IPS DF 6.9 (cell line): ENCODE measurements around the gene C5orf15.
"Not testable (repeated sequence)": the region's sequence is repeated elsewhere in the genome, so short reads cannot be mapped to it uniquely, and the experiment has no call there.

Source experiments
- DNase-seq: peaks from one replicate; pipeline ENCODE4 v3.0.0-alpha.2; 2013; ENCODE audit warnings: low read depth, low spot score
- H3K27ac ChIP-seq: one replicate; pipeline ENCODE4 v1.5.1; 2013; ENCODE audit warnings: low read length, control low read depth
- H3K27me3 ChIP-seq: 2 replicates; pipeline ENCODE4 v1.6.1; 2013; ENCODE audit warnings: mild to moderate bottlenecking, low read length; ENCODE audit not compliant: control insufficient read depth, insufficient read depth
- H3K36me3 ChIP-seq: 2 replicates; pipeline ENCODE4 v1.6.1; 2013; ENCODE audit warnings: low read length; ENCODE audit not compliant: control insufficient read depth, insufficient read depth
- H3K4me1 ChIP-seq: 2 replicates; pipeline ENCODE4 v1.6.1; 2013; ENCODE audit warnings: low read length; ENCODE audit not compliant: control insufficient read depth, insufficient read depth
- H3K4me3 ChIP-seq: 2 replicates; pipeline ENCODE4 v1.5.1; 2013; ENCODE audit warnings: mild to moderate bottlenecking, low read length
- H3K9me3 ChIP-seq: 2 replicates; pipeline ENCODE4 v1.6.1; 2013; ENCODE audit warnings: low read length, inconsistent platforms; ENCODE audit not compliant: control insufficient read depth, insufficient read depth
- WGBS: extraction: QIAGEN DNeasy Blood & Tissue Kit; methylation state at CpG from one replicate; pipeline ENCODE4 v1.1.7; 2013; ENCODE audit warnings: mixed read lengths, missing lambda C conversion rate; ENCODE audit not compliant: insufficient read length, insufficient coverage; 5-methylcytosine and 5-hydroxymethylcytosine counted together

C5orf15 gene

DNA sequence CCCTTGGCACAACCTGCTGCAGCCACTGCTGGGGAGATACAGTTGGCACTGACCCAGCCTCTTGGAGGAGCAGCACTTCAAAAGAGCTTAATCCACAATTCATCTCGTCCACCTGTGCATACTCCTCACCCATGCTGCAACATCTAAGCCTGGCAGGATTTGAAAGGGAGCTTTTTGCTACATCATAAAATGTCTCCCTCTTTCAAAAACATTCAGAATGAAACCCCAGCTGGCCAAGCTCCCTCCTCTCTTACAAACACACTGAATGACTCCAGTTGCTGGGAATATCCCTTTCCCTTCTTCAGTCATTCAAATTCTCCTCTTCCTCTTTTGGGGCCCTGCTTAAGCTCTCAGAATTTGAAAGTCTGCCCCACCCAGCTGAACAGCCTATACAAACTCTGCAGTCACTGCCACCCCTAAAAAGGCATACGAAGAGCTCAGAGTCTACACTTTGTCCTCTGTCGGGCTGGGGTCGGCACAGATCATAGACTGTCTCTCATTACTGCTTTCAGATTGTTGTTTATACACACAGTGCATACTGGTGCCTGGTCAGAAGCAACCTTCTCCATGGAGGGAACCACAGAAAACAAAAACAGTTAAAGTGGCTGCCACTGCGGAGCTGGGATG is 8.8 kb upstream of the C5orf15 start:
- DNase-seq, result no peak
- H3K9me3 ChIP-seq, result no peaks in the 10 kb centered on the region
- no peak overlapping the region for H3K27ac ChIP-seq
- no peaks in the 10 kb centered on the region for H3K27me3 ChIP-seq
- no peak overlapping the region for H3K4me3 ChIP-seq
- no CpG with 5 or more reads among the region's 5 CpGs for WGBS
- H3K4me1 ChIP-seq, result no peaks in the 10 kb centered on the region
- H3K36me3 ChIP-seq, result peaks cover 27% of the 10 kb centered on the region; the same call in 1 of the 2 replicates

DNA sequence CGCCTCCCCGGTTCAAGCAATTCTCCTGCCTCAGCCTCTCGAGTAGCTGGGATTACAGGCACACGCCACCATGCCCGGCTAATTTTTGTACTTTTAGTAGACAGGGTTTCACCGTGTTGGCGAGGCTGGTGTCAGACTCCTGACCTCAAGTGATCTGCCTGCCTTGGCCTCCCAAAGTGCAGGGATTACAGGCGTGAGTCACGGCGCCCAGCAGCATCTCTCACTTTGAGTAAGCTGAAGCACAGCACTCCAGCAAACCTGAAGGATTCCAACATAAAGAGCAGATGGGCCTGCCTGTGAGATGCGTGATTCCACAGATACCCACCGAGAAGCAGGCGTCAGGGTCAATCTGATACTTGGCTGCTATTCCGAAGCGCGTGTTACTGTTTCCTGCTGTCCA is 7.1 kb upstream of the C5orf15 start:
- not testable (repeated sequence) for DNase-seq, H3K9me3 ChIP-seq, H3K27ac ChIP-seq, H3K4me1 ChIP-seq, H3K27me3 ChIP-seq, H3K4me3 ChIP-seq
- peaks cover 23% of the 10 kb centered on the region; the same call in 1 of the 2 replicates for H3K36me3 ChIP-seq
- no CpG with 5 or more reads among the region's 16 CpGs for WGBS

- H3K36me3 ChIP-seq, result peaks cover 17% of the 10 kb centered on the region; the same call in 1 of the 2 replicates
- H3K9me3 ChIP-seq, result no peaks in the 10 kb centered on the region
- WGBS, result no CpG with 5 or more reads among the region's 6 CpGs
- no peaks in the 10 kb centered on the region for H3K4me1 ChIP-seq
- H3K27me3 ChIP-seq, result no peaks in the 10 kb centered on the region
- DNase-seq, result no peak
- H3K27ac ChIP-seq, result no peak overlapping the region
- no peak overlapping the region for H3K4me3 ChIP-seq
Observed at GRCh38 chr5:133974142-133974541, 5.7 kb upstream of the C5orf15 start.

DNA sequence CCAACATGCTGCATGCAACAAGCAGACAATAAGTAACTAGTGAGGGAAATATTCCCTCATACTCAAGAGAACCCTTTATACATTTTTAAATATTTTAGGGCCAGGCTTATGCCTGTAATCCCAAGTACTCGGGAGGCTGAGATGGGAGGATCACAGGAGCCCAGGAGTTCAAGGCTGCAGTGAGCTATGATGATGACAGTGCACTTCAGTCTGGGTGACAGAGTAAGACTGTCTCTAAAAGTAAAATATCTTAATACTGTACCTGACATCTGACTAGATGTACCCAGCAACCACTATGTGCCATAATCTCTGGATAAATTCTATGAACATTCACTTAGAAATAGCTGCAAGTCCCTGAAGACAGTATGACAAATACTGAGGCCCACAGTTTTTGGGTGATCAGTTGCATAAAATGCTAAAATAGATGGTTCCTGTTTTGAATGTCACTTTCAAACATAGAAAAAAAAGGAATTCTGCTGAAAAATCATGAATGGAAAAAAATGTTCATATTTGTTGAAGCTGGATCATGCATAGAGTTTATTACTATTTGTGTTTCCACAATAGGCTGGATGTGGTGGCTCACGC is 2.0 kb upstream of the C5orf15 start:
- no peaks in the 10 kb centered on the region for H3K4me1 ChIP-seq
- H3K27ac ChIP-seq, result no peak overlapping the region
- H3K36me3 ChIP-seq, result peaks cover 11% of the 10 kb centered on the region; the same call in 1 of the 2 replicates
- H3K9me3 ChIP-seq, result no peaks in the 10 kb centered on the region
- WGBS, result no CpG with 5 or more reads among the region's 2 CpGs
- H3K27me3 ChIP-seq, result no peaks in the 10 kb centered on the region
- DNase-seq, result no peak
- H3K4me3 ChIP-seq, result no peak overlapping the region

DNA sequence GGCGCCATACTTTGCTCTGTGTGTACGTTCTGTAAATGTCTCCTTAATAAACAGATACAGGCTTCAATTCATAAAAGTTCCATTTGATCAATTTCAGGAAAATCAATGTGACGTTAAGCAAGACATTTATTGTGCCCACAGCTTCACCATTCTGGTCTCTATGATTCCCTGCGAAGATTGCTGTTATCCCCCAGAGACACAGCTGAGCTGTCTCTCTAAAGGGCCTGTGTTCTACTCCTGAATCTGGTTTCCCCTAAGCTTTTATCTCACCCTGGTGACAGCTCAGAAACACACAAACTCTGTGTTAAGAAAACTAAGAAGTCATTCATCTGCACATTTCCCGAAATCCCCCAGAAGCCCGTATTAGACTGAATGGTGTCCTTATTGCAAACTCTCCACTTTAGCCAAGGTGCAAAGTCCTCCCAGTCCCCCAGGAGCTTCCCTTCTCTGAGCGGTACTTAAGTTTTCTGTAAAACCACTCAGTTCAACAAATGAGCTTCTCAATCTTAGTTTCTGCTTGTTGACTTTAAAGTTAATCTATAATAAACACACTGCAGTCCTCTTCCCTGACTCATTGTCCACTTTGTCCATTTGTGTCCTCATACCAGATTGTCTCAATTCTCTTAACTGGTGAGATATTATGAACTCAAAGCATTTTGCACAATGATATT is 1.4 kb upstream of the C5orf15 start:
- no peaks in the 10 kb centered on the region for H3K9me3 ChIP-seq
- no peaks in the 10 kb centered on the region for H3K4me1 ChIP-seq
- no peak overlapping the region for H3K4me3 ChIP-seq
- DNase-seq, result no peak
- WGBS, result no CpG with 5 or more reads among the region's 7 CpGs
- no peaks in the 10 kb centered on the region for H3K27me3 ChIP-seq
- peaks cover 10% of the 10 kb centered on the region; the same call in 1 of the 2 replicates for H3K36me3 ChIP-seq
- H3K27ac ChIP-seq, result no peak overlapping the region

DNA sequence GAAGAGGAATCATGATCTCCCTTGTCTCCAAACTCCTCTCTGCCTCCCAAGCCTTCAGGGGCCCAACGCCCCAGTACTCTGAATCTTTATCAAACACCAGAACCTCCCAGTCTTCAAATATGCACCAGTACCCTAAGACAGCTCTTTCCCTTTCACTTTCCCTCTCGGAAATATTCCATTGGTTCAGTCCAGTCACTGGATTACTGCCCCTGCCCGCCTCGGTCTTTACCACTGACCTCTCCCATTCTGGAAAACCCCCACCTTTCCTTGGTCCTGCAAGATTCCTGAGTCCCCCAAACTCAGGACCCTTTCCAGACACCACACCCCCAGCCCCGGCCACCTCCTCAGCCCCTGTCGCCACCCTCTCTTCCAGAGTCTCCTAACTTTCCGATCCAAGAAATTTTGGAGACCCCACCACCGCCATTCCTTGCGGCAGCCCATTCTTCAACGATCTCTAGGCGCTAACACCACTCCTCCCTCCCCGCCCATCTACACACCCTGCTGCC is 674 bp downstream of the C5orf15 start:
- H3K27me3 ChIP-seq, result no peaks in the 10 kb centered on the region
- no peaks in the 10 kb centered on the region for H3K4me1 ChIP-seq
- H3K4me3 ChIP-seq, result peak overlapping the region; percentile 74; the same call in 1 of the 2 replicates
- no peaks in the 10 kb centered on the region for H3K36me3 ChIP-seq
- no CpG with 5 or more reads among the region's 12 CpGs for WGBS
- no peaks in the 10 kb centered on the region for H3K9me3 ChIP-seq
- DNase-seq, result no peak
- H3K27ac ChIP-seq, result no peak overlapping the region

- no peaks in the 10 kb centered on the region for H3K36me3 ChIP-seq
- H3K9me3 ChIP-seq, result no peaks in the 10 kb centered on the region
- no CpG with 5 or more reads among the region's 5 CpGs for WGBS
- H3K4me3 ChIP-seq, result no peak overlapping the region
- no peaks in the 10 kb centered on the region for H3K4me1 ChIP-seq
- no peak overlapping the region for H3K27ac ChIP-seq
- no peak for DNase-seq
- H3K27me3 ChIP-seq, result no peaks in the 10 kb centered on the region
Observed at GRCh38 chr5:133967124-133967523, 1.3 kb downstream of the C5orf15 start.

DNA sequence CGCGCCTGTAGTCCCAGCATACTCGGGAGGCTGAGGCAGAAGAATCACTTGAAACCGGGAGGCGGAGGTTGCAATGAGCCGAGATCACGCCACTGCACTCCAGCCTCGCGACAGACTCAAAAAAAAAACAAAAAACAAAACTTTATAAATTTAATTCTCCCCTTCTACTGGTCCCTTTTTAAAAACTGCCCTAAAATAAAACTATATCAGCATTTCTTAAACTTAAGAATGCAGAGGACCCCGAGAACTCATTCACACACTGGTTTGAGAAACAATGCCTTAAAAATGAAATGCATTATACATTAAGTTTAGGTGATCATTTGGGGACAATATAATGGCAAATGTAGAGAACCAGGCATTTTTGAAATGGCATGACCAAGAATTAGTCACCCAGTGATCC is 2.3 kb downstream of the C5orf15 start:
- 100% methylated on average over 3 of the region's 10 CpGs for WGBS
- Histone ChIP-seq H3K36me3 (no peaks in the 10 kb centered on the region), H3K27me3 (no peaks in the 10 kb centered on the region), H3K4me1 (no peaks in the 10 kb centered on the region), H3K27ac (no peak overlapping the region), H3K9me3 (no peaks in the 10 kb centered on the region), H3K4me3 (no peak overlapping the region)
- DNase-seq, result no peak

DNA sequence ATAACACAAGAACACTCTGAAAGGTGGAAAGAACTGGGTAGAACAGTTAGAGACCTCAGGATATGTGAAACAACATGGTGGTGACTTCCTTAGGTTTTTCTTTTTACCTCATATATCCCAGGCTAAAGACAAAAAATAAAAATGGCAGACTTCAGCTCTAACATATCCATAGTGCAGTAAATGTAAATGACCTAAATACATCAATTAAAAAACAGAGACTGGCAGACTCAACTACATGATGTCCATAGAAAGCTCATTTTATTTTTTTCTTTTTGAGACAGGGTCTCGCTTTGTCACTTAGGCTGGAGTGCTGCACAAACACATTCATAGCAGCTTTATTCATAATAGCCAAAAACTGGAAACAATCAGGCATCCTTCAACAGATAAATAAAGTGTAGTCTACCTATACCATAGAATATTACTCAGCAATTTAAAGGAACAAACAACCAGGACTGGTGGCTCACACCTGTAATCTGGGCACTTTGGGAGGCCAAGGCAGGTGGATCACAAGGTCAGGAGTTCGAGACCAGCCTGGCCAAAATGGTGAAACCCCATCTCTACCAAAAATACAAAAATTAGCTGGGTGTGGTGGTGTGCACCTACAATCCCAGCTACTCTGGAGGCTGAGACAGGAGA is 4.8 kb downstream of the C5orf15 start:
- H3K27ac ChIP-seq, result no peak overlapping the region
- H3K4me3 ChIP-seq, result no peak overlapping the region
- WGBS, result no CpG with 5 or more reads among the region's 2 CpGs

DNA sequence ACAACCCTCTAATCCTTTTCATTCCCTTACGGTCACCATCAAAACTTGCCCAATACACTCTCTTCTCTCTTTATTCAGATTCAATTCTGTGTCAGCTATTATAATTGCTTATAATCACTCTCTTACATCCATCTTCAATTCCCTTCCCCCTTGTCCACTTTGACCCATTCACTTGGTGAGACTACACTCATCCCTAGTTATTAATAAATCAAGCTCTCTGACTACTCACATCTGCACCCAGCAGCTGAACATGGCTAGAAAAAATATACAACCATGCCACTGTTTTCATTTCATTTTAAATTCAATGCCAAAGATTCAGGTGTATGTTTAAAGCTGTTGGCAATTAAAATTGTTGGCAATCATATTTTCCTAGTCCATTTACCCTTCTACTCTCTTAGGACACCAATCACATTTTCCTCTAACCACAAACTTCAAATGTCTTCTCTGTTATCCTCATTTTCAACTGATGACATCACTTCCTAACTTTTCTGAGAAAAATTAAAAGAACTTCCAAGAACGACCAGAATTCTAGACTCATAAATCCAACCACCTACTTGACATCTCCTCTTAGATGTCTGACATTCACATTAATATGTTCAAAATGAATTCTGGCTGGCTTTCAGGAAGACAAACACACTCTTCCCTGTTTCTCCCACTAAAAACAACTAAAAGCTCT is 5.5 kb downstream of the C5orf15 start:
- Histone ChIP-seq H3K27me3 (no peaks in the 10 kb centered on the region), H3K9me3 (no peaks in the 10 kb centered on the region), H3K27ac (no peak overlapping the region), H3K4me3 (no peak overlapping the region), H3K4me1 (no peaks in the 10 kb centered on the region), H3K36me3 (no peaks in the 10 kb centered on the region)
- no peak for DNase-seq
- 100% methylated on average over 1 of the region's 2 CpGs for WGBS

More for the DNA sequence above, 4.8 kb downstream of the C5orf15 start:
- H3K36me3 ChIP-seq, result no peaks in the 10 kb centered on the region
- no peaks in the 10 kb centered on the region for H3K27me3 ChIP-seq
- H3K9me3 ChIP-seq, result no peaks in the 10 kb centered on the region
- no peak for DNase-seq
- H3K4me1 ChIP-seq, result no peaks in the 10 kb centered on the region
